ENCODE data around the gene POLQ. TPM values are rescaled to one million over a fixed set of nuclear protein-coding genes. Genes with fewer than 3 reads are reported as not detected.

Gene POLQ
- total and polyA plus RNA-seq, 9 of the 15 experiments (the other 6 are each of a cell fraction or from before 2014, with no cell fraction given): 1.5 to 19.0 (median 8.8) TPM

DNA sequence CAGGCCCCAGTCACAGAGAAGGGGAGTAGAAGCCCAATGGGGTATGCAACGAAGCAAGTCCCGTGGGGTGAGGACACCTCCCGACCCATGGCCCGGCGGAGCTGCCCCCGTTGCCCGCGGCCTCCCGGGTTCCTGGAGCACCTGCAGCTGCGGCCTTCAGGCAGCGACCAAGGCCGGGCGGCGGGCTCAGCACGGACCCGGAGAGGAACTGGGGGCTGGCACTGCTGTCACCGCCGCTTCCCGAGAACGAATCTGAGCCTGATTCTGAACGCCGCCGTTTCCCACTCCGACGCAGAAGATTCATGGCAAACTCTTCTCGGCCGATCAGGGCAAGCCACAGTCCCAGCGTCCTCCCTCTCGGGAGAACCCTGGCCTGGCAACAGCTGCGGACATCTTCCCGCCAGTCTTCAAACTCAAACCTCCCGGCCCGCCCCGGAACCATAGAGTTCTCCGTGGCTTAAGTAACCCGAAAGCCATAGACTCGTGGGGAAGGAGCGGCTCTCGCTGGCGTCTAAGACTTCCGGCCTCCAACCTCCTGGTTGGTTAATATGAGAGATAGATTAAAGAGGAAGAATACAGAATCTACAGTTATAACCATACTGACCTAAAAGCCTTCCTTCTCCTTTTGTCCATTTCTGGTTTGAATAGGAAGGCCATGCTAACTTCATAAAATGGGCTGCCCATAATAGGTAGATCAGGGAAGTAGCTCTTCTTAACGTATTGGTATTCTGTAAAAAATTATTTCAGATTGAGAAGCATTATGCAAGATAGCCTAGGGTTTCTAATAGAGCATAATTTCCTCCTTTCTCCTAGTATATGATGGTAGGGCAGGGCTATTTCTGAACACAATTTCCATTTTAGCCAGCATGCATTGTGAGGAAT is at the start of gene POLQ (continued):
- TF ChIP-seq, protein P1, sequence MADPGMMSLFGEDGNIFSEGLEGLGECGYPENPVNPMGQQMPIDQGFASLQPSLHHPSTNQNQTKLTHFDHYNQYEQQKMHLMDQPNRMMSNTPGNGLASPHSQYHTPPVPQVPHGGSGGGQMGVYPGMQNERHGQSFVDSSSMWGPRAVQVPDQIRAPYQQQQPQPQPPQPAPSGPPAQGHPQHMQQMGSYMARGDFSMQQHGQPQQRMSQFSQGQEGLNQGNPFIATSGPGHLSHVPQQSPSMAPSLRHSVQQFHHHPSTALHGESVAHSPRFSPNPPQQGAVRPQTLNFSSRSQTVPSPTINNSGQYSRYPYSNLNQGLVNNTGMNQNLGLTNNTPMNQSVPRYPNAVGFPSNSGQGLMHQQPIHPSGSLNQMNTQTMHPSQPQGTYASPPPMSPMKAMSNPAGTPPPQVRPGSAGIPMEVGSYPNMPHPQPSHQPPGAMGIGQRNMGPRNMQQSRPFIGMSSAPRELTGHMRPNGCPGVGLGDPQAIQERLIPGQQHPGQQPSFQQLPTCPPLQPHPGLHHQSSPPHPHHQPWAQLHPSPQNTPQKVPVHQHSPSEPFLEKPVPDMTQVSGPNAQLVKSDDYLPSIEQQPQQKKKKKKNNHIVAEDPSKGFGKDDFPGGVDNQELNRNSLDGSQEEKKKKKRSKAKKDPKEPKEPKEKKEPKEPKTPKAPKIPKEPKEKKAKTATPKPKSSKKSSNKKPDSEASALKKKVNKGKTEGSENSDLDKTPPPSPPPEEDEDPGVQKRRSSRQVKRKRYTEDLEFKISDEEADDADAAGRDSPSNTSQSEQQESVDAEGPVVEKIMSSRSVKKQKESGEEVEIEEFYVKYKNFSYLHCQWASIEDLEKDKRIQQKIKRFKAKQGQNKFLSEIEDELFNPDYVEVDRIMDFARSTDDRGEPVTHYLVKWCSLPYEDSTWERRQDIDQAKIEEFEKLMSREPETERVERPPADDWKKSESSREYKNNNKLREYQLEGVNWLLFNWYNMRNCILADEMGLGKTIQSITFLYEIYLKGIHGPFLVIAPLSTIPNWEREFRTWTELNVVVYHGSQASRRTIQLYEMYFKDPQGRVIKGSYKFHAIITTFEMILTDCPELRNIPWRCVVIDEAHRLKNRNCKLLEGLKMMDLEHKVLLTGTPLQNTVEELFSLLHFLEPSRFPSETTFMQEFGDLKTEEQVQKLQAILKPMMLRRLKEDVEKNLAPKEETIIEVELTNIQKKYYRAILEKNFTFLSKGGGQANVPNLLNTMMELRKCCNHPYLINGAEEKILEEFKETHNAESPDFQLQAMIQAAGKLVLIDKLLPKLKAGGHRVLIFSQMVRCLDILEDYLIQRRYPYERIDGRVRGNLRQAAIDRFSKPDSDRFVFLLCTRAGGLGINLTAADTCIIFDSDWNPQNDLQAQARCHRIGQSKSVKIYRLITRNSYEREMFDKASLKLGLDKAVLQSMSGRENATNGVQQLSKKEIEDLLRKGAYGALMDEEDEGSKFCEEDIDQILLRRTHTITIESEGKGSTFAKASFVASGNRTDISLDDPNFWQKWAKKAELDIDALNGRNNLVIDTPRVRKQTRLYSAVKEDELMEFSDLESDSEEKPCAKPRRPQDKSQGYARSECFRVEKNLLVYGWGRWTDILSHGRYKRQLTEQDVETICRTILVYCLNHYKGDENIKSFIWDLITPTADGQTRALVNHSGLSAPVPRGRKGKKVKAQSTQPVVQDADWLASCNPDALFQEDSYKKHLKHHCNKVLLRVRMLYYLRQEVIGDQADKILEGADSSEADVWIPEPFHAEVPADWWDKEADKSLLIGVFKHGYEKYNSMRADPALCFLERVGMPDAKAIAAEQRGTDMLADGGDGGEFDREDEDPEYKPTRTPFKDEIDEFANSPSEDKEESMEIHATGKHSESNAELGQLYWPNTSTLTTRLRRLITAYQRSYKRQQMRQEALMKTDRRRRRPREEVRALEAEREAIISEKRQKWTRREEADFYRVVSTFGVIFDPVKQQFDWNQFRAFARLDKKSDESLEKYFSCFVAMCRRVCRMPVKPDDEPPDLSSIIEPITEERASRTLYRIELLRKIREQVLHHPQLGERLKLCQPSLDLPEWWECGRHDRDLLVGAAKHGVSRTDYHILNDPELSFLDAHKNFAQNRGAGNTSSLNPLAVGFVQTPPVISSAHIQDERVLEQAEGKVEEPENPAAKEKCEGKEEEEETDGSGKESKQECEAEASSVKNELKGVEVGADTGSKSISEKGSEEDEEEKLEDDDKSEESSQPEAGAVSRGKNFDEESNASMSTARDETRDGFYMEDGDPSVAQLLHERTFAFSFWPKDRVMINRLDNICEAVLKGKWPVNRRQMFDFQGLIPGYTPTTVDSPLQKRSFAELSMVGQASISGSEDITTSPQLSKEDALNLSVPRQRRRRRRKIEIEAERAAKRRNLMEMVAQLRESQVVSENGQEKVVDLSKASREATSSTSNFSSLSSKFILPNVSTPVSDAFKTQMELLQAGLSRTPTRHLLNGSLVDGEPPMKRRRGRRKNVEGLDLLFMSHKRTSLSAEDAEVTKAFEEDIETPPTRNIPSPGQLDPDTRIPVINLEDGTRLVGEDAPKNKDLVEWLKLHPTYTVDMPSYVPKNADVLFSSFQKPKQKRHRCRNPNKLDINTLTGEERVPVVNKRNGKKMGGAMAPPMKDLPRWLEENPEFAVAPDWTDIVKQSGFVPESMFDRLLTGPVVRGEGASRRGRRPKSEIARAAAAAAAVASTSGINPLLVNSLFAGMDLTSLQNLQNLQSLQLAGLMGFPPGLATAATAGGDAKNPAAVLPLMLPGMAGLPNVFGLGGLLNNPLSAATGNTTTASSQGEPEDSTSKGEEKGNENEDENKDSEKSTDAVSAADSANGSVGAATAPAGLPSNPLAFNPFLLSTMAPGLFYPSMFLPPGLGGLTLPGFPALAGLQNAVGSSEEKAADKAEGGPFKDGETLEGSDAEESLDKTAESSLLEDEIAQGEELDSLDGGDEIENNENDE (IDR thresholded peaks at IDR 0.05; ENCODE audit: low read depth, low read length): no peak
- TF ChIP-seq, protein P2, sequence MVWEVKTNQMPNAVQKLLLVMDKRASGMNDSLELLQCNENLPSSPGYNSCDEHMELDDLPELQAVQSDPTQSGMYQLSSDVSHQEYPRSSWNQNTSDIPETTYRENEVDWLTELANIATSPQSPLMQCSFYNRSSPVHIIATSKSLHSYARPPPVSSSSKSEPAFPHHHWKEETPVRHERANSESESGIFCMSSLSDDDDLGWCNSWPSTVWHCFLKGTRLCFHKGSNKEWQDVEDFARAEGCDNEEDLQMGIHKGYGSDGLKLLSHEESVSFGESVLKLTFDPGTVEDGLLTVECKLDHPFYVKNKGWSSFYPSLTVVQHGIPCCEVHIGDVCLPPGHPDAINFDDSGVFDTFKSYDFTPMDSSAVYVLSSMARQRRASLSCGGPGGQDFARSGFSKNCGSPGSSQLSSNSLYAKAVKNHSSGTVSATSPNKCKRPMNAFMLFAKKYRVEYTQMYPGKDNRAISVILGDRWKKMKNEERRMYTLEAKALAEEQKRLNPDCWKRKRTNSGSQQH (CRISPR knock-in tag; IDR thresholded peaks at IDR 0.05): no peak
- TF ChIP-seq, protein P3, sequence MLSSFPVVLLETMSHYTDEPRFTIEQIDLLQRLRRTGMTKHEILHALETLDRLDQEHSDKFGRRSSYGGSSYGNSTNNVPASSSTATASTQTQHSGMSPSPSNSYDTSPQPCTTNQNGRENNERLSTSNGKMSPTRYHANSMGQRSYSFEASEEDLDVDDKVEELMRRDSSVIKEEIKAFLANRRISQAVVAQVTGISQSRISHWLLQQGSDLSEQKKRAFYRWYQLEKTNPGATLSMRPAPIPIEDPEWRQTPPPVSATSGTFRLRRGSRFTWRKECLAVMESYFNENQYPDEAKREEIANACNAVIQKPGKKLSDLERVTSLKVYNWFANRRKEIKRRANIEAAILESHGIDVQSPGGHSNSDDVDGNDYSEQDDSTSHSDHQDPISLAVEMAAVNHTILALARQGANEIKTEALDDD (IDR thresholded peaks at IDR 0.05): no peak; the same call in 1 of the 2 replicates
- TF ChIP-seq ZNF12 (CRISPR knock-in tag; IDR thresholded peaks at IDR 0.05): no peak
- no peak for TF ChIP-seq HEY1 (CRISPR knock-in tag; IDR thresholded peaks at IDR 0.05; ENCODE audit: borderline replicate concordance)
- peak; percentile 38 for TF ChIP-seq SMAD1 (IDR thresholded peaks at IDR 0.05; ENCODE audit: low read depth, low read length, partially characterized antibody)
- TF ChIP-seq MYNN (IDR thresholded peaks at IDR 0.05): no peak
- TF ChIP-seq MYNN (CRISPR knock-in tag; IDR thresholded peaks at IDR 0.05): no peak
- TF ChIP-seq, protein P4, sequence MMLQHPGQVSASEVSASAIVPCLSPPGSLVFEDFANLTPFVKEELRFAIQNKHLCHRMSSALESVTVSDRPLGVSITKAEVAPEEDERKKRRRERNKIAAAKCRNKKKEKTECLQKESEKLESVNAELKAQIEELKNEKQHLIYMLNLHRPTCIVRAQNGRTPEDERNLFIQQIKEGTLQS (IDR thresholded peaks at IDR 0.05): no peak
- TF ChIP-seq, protein P4 (CRISPR knock-in tag; conservative IDR thresholded peaks at IDR 0.05): no peak
- TF ChIP-seq ZNF77 (CRISPR knock-in tag; IDR thresholded peaks at IDR 0.05): no peak
- no peak for TF ChIP-seq ZNF444 (CRISPR knock-in tag; IDR thresholded peaks at IDR 0.05)
